GM18498 (cell line): Measurements from ENCODE around the gene HPCAL1.
"Not testable (repeated sequence)": the region's sequence is repeated elsewhere in the genome, so short reads cannot be mapped to it uniquely, and the experiment has no call there.

Experiments used
- ATAC-seq: cut with Tn5 transposase; IDR thresholded peaks from one replicate; pipeline ENCODE4 v1.9.1; 2021; ENCODE audit warnings: mild to moderate bottlenecking, moderate library complexity; ENCODE audit not compliant: unreplicated experiment

HPCAL1 gene

GRCh38 chr2:10433947-10434885 is 131.5 kb downstream of the HPCAL1 start:
- ATAC-seq, result no peak

GRCh38 chr2:10434886-10435819 is 132.4 kb downstream of the HPCAL1 start:
- peak; percentile 78 for ATAC-seq

- no peak for ATAC-seq
These were observed 133.1 kb downstream of the HPCAL1 start for GRCh38 chr2:10435820-10436204.

GRCh38 chr2:10436583-10437110 is 133.9 kb downstream of the HPCAL1 start:
- no peak for ATAC-seq

- no peak for ATAC-seq
These were observed 135.1 kb downstream of the HPCAL1 start for GRCh38 chr2:10437806-10438205.

GRCh38 chr2:10438688-10439087 is 136.0 kb downstream of the HPCAL1 start:
- ATAC-seq, result no peak

GRCh38 chr2:10439185-10439879 is 136.6 kb downstream of the HPCAL1 start:
- no peak for ATAC-seq

GRCh38 chr2:10439971-10440370 is 137.3 kb downstream of the HPCAL1 start:
- ATAC-seq, result no peak

GRCh38 chr2:10440736-10441135 is 138.0 kb downstream of the HPCAL1 start:
- ATAC-seq, result no peak

GRCh38 chr2:10441948-10442347 is 139.2 kb downstream of the HPCAL1 start:
- no peak for ATAC-seq

GRCh38 chr2:10442469-10443126 is 139.9 kb downstream of the HPCAL1 start:
- ATAC-seq, result not testable (repeated sequence)

- ATAC-seq, result no peak
These were observed 141.8 kb downstream of the HPCAL1 start for GRCh38 chr2:10444463-10444862.

GRCh38 chr2:10446631-10447030 is 143.9 kb downstream of the HPCAL1 start:
- no peak for ATAC-seq

GRCh38 chr2:10447300-10447894 is 144.7 kb downstream of the HPCAL1 start:
- peak; percentile 29 for ATAC-seq

- ATAC-seq, result peak; percentile 78
These were observed 145.3 kb downstream of the HPCAL1 start, which contains the start of gene ODC1 for GRCh38 chr2:10447895-10448575. TSS of gene ODC1 (minus strand) at chr2:10448327. CDS start at chr2:10445032, 3,295 bp downstream.

GRCh38 chr2:10448576-10449485 is 146.1 kb downstream of the HPCAL1 start:
- ATAC-seq, result peak; percentile 58

- ATAC-seq, result no peak
These were observed 146.8 kb downstream of the HPCAL1 start for GRCh38 chr2:10449486-10449831.
